Measurements from ENCODE around the gene RPP25L. TPM values are rescaled to one million over a fixed set of nuclear protein-coding genes. Genes with fewer than 3 reads are reported as not detected.

Gene RPP25L
- total RNA-seq, 1 experiment from 2014 or later = 24.5 TPM

- TF ChIP-seq ZNF532 (CRISPR knock-in tag; IDR thresholded peaks at IDR 0.05; ENCODE audit: borderline replicate concordance) (no peak), NFYB (CRISPR knock-in tag; conservative IDR thresholded peaks at IDR 0.05; ENCODE audit: low read depth) (no peak), NR1H2 (CRISPR knock-in tag; IDR thresholded peaks at IDR 0.05) (no peak), KAT7 (CRISPR knock-in tag; IDR thresholded peaks at IDR 0.05; ENCODE audit: borderline replicate concordance) (no peak), ZNF281 (CRISPR knock-in tag; IDR thresholded peaks at IDR 0.05) (no peak), PREB (CRISPR knock-in tag; IDR thresholded peaks at IDR 0.05; ENCODE audit: borderline replicate concordance) (no peak)
These were observed 9.8 kb downstream of the RPP25L start (continued) for GRCh38 chr9:34601937-34602573.

- POLR2A ChIA-PET = no interaction called here
- TF ChIP-seq NR2C2 (CRISPR knock-in tag; IDR thresholded peaks at IDR 0.05) = no peak
- no peak for TF ChIP-seq ETV6 (CRISPR knock-in tag; IDR thresholded peaks at IDR 0.05)
- no peak for TF ChIP-seq EMX1 (CRISPR knock-in tag; IDR thresholded peaks at IDR 0.05)
- no peak for TF ChIP-seq IRF1 (CRISPR knock-in tag; IDR thresholded peaks at IDR 0.05)
- no peak for TF ChIP-seq MXD4 (CRISPR knock-in tag; IDR thresholded peaks at IDR 0.05; ENCODE audit: borderline replicate concordance)
- TF ChIP-seq NFE2L1 (CRISPR knock-in tag; IDR thresholded peaks at IDR 0.05) = no peak
- no peak for TF ChIP-seq ZNF281 (CRISPR knock-in tag; IDR thresholded peaks at IDR 0.05)
- no peak for TF ChIP-seq AFF4 (CRISPR knock-in tag; IDR thresholded peaks at IDR 0.05; ENCODE audit: borderline replicate concordance)
- Mint-ChIP-seq H3K27me3 (ENCODE audit: low read depth) (peaks cover 3% of the 10 kb centered on the region), H3K9me3 (no peaks in the 10 kb centered on the region), H3K4me1 (peaks cover 9% of the 10 kb centered on the region), H3K27ac (no peak overlapping the region), H3K36me3 (no peaks in the 10 kb centered on the region), H3K4me3 (no peak overlapping the region)
- CTCF ChIA-PET = interaction anchor here (2.0 to 5.4 kb wide), 2 partner anchors 9 to 54 kb away, joined by 9 to 31 read pairs; no protein-coding TSS in a partner anchor
- no peak for DNase-seq (ENCODE audit: low spot score)
- no peak for ATAC-seq
These were observed 11.0 kb downstream of the RPP25L start for GRCh38 chr9:34600908-34601307.
